C4-2B (cell line): ENCODE data around the gene CCDC194.

Experiments
- CTCF ChIP-seq: fragments of 450-650 bp; conservative IDR thresholded peaks from 2 replicates; pipeline ENCODE4 v1.5.1; 2017; ENCODE audit warnings: mild to moderate bottlenecking
- ZFX ChIP-seq: fragments of 450-650 bp; IDR thresholded peaks from 2 replicates; pipeline ENCODE4 v1.6.1; 2017

DNA sequence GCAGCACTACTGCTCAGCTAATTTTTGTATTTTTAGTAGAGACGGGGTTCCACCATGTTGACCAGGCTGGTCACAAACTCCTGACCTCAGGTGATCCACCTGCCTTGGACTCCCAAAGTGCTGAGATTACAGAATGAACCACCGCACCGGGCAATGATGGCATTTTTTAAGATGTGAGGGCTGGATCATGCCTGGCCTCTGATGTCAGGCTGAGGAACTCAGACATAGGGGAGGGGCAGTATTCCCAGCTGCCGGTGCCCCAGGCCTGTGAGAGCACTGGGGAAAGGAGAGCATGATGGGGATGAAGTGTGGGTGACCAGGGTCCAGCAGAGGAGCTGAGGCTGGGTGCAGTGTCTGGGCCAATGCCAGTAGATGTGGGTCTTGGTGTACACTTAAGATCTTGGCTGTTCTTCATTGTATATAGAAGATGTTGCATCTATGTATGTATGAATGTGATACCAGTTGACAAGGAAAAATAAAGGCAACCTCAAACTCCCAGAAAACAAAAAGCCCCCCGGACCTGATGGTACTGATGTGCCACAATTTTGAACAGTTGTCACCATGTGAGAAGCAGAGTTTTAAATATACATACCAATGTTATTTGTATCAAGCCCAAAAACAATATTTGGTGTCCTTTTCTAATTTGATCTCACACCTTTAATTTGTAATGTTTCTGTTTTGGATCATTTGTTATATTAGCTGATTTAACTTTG is 13.4 kb downstream of the CCDC194 start:
- TF ChIP-seq CTCF (no peak), ZFX (no peak)
